ENCODE results near the gene THSD8.

Gene THSD8

DNA sequence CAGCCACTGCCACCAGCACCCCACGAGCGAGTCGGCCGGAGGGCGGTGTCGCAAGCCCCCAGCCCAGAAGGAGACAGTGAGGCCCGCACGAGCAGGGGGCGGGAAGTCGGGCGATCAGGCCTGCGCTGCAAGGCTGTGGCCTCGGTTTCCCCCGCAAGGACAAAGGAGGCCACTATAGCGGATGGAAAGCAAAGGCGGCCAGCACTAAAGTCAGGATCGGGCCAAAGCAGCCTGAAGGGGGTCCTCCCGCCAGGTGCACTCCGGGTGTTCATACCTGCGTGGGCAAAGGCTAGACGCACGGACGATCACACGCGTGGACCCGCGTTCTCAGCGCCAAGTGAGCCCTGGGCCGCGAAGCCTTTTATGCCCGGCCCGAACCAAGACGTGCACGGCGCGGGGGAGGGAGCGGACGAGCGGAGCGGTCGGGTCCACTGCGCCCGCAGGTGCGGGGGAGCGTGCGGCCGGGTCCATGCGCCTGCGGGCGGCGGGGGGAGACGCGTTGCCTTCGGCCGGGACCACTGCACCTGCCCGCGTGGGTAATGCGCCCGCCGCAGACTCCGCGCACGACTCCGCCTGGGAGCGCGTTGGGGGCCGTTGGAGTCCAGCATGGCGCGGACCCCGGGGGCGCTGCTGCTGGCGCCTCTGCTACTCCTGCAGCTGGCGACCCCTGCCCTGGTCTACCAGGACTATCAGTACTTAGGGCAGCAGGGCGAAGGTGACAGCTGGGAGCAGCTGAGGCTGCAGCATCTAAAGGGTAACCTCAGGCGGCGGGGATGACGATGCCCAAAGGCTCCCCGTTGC is at the start of gene THSD8, which contains the start of gene PRDX2:
Gene THSD8 (plus strand): TSS at position 604 of the 801 bp plus-strand sequence. CDS start 3 bp downstream, at position 607.
Gene PRDX2 (minus strand): TSS at position 335 of the 801 bp plus-strand sequence. CDS start 539 bp downstream, outside the sequence.
- DNase-seq, result peak; percentile 78

- no peak for DNase-seq
These were observed 47.2 kb upstream of the THSD8 start for GRCh38 chr19:12754465-12755196.

DNA sequence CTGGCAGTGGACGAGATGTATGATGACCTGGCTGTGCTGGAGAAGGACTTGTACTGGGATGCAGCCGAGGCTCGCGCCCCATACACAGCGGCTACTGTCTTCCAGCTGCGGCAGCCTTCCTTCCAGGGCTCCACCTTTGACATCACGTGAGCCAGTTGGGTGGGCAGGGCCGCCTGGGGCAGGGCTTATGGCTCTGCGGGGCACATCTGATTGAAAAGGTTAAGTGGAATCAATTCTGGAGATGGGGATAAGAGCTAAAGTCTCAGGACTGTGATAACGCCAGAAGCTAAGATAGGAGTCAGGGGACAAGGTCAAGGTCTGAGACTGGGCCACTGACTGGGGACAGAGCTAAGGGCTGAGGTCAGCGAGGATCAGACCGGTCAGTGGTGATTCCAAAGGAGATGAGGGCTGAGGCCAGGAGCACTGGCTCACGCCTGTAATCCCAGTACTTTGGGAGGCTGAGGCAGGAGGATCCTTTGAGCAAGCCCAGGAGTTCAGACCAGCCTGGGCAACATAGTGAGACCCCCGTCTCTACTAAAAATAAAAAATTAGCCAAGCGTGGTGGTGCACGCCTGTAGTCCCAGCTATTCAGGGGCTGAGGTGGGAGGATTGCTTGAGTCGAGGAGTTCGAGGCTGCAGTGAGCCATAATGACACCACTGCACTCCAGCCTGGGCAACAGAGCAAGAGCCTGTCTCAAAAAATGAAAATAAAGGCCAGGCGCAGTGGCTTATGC is 45.6 kb upstream of the THSD8 start:
- no peak for DNase-seq

DNA sequence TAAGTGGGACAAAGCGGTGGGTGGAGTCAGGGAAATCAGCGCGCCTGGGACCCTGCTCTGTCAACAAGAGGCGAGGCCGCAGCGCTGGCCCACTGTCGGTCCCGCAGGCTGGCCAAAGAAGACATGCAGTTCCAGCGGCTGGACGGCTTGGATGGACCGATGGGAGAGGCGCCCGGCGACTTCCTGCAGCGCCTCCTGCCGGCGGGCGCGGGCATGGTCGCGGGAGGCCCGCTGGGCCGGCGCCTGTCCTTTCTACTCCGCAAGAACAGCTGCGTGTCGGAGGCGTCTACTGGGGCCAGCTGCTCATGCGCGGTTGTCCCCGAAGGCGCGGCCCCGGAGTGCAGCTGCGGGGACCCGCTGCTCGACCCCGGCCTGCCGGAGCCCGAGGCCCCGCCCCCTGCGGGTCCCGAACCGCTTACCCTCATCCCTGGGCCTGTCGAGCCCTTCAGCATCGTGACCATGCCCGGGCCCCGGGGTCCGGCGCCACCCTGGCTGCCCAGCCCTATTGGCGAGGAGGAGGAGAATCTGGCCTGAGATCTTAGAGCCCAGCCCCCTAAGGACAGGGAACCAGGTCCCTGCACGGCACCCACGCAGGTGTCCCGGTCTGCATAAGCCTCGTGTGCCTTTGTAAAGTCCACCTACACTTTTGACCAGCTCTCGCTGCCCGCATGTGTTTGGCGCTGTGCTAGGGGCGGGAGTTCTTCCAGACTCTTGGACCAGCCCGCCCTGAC is 44.2 kb upstream of the THSD8 start:
- peak; percentile 64 for DNase-seq

GRCh38 chr19:12759686-12760085 is 42.2 kb upstream of the THSD8 start:
- no peak for DNase-seq

- no peak for DNase-seq
These were observed 38.8 kb upstream of the THSD8 start for GRCh38 chr19:12763100-12763499.

DNA sequence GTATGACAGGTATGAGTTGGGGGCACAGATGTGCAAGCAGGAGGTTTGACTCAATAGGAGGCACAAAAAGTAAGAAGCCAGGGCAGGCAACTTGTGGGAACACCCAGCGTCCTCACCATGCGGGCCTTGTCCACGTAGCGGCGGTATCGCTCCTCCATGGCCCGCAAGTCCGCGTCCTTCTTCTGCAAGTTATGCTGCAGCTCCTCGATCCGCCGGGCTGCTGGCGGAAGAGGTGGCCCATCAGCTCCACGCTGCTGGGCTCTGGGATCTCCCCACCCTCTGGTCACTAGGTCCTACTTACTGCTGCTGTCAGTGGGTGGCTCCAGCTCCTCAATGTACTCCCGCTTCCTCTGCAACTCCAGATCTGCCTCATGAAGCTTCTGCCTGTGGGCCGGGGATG is 37.2 kb upstream of the THSD8 start:
- no peak for DNase-seq

GRCh38 chr19:12766051-12766521 is 35.8 kb upstream of the THSD8 start:
- DNase-seq, result peak; percentile 77

DNA sequence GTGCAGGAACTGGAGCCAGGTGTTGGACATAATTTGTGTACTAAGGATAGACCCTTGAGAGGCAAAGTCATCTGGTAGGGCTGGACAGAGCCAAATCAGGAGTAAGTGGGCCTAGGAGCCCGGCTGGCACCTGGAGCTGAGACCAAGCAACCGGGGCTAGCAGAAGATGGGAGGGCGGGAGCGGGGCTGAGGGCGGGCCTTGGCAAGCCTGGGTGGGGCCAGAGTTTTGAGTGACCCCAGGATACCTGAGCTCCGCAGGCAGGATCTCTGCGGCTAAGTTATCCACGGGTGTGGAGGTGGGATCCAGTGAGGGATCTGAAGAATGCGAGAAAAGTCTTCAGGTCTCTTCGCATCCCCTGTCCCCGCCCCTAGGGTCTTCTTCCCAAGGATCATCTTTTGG is 34.7 kb upstream of the THSD8 start:
- DNase-seq, result no peak

DNA sequence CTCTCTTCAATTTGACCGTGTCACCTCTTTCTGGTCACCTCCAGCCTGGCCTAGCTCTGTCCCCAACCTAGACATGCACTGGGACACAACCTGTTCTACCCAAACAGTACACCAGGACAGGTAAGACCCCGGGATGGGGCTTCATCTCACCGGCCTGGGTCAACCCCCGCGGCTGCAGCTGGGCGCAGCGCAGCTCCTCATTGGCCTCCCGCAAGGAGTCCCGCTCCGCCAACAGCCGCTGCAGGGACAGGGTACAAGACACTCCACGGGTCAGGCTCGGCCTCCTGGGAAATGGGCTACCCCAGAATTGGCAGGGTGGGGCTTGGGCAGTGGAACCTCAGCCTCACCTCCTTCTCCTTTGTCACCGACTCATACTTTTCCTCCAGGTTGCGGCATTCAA is 34.2 kb upstream of the THSD8 start:
- DNase-seq, result no peak

- DNase-seq, result peak; percentile 65
These were observed 32.2 kb upstream of the THSD8 start for GRCh38 chr19:12769689-12770088.

DNA sequence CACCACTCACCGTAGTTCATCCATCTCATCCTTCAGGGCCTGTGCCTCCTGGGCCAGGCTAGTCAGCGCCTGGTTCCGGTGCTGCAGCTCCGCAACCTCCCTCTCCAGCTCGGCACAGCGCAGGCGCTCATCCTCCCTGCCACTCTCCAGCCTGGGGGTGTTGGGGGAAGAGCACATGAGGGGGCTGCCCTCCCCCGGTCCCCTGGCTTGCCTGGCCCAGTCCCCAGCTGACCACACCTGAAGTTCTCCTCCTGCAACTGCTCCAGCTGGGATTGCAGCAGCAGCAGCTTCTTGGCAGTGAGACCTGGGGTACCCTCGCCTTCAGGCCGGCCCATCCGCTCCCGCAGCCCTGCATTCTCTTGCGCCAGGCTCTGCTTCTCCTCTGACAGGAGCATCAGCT is 30.9 kb upstream of the THSD8 start:
- DNase-seq, result no peak

GRCh38 chr19:12772323-12772722 is 29.5 kb upstream of the THSD8 start:
- no peak for DNase-seq

GRCh38 chr19:12773571-12773970 is 28.3 kb upstream of the THSD8 start:
- no peak for DNase-seq

DNA sequence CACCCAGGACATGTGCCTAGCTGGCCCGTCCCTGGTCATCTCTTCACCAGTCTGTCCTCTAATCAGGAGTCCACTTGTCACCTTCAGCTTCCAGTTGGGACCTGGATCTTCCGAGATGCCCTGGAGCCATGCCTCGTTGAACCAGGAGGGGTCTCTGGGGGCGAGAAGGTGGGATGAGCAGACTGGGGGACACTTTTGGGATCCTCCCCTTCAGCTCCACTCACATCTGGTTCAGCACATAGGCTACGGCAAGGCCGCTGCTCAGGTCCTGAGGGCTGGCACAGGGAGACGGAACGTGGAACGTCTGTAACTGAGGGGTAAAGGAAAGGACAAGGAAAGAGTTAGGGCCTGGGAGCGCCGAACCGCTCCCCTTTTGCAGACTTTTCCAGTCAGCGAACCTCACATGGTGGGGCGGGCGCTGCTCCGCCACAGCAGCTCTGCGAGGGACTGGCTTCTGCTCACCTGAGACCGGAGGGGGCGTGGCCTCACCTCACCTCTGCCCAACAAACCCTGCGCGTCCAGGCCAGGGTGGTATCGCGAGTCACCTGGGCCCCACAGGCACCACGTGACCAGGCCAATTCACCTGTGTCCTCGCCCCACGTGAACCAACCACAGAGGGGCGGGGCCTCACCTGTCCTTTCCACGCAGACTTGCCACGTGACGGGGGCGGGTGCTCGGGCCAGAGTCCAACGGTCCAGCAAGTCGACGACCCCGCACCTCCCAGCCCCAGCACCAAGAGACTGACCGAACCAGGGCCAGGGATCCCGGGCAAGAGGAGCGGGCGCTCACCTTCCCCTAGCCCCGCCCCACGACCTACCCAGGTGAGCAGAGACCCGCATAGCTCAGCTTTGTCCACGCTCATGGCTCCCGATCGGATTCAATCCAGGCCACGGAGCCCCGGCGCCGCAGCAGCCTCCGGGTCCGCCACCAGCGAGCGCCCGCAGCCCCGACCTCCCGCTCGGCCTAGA is 27.0 kb upstream of the THSD8 start, which contains the start of gene HOOK2:
Gene HOOK2 (minus strand): TSS at position 965 of the 968 bp plus-strand sequence. CDS start 103 bp downstream, at position 862.
- DNase-seq, result no peak

DNA sequence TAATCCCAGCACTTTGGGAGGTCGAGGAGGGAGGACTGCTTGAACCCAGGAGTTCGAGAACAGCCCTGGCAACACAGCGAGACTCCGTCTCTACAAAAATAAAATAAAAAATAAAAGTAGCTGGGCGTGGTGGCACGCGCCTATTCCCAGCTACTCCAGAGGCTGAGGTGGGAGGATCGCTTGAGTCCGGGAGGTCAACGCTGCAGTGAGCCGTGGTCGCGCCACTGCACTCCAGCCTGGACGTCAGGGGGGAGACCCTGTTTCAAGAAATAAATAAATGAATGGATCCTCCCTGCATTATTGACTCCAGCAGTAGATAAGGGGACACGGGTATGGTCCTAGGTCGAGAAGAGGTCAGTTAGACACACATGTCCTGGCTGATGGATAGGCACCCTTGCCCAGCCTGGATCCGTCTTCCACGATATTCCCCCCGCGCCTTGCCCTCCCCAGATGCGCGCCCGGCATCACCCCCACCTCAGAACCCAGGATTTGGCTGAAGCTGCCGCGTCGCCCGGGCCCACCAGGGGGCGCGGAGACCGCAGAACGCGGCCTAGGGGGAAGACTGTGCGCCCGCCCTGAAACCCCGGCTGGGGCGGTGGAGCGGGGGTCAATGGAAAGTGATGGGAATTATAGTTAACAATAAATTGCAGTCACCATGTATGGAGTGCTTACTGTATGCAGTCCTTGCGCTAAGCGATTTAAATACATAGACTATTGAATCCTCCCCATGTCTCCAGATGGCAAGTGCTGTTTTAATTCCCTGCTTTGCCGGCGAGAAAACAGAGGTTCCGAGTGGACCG is 24.5 kb upstream of the THSD8 start:
- DNase-seq, result peak; percentile 85

DNA sequence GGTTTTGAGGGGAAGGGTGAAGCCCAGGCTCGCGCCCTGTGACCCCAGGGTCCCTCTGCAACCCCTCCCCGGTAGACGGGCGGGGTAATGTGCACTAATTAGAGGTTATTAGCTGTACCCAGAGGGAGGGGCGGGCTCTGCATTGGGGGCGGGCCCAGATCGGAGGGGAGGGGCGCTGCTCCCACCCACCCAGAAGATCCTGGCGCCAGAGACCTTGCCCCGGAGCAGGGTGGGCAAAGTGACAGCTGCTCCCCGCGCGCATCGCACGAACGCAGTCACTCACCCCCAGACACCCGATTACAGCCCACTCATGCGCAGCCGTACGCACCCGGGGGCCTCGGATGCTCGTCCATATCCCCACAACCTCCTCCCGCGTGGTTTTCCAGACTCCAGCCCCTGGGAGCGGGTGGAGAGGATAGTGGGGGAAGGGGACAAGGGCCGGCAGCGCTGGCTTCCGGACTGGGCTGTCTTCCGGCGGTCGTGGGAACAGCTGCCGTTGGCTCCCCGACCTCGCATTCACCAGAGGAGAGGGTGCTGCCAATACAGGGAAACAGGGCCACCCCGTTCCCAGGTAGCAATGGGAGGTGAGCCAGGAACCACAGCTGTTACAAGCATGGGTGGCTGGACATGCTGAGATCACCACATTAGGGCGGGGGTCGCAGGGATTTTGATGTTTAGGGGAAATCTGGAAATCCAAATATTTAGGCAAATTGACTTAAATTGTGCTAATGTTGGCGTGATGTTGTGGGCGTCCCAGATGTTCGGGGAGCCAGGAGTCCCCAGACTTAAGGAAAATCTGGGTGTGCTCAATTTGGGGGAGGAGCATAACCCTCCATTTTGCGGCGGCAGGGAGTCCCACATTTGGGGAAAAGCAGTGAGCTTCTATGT is 23.6 kb upstream of the THSD8 start:
- DNase-seq, result peak; percentile 47

DNA sequence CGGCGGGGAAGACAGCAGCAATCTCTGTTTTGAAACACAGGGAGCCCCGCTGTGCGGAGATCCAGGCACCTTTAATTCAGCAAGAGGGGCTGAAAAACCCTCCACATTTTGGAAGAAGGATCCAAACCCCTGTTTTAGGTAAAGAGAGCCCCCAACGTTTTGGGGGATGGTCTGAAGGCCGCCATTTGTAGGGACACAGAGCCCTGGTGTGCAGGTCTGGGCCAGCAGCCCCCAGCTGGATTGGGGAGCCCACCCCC is 23.0 kb upstream of the THSD8 start:
- DNase-seq, result no peak

DNA sequence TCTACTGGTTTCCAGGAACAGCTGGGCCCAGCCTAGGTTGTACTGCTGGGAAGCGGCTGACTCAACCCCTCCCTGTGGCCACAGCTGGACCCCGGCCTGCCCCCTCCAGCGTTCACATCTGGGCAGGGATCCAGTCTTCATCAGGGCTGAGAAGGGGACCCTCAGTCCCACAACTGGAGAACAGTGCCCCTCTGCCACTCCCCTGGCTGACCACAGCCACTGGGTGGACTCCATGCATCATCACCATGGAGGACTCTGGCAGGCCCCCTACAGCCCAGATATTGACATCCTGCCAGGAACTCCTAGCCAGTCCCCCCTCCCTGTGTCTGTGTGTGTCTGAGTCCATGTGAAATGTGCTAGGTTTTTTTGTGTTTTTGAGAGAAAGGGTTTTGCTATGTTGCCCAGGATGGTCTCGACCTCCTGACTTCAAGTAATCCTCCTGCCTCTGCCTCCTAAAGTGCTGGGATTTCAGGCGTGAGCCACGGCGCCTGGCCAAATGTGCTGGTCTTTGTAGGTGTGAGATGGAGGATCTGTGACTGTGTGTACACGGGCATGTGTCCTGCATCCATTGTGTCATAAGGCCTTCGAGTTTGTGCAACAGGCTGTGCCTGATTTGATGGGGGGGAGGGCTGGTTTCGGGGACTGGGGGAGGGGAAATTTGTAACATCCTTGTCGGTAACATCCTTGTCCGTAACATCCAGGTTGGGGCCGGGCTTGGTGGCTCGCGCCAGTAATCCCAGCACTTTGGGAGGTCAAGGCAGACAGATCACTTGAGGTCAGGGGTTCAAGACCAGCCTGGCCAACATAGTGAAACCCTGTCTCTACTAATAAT is 22.5 kb upstream of the THSD8 start:
- DNase-seq, result no peak
